Neural progenitor cell (in vitro differentiated cells): ENCODE data around the gene CBFA2T3.

Experiments
- EZH2 ChIP-seq: fragments of 200-600 bp; sonication (generic); IDR thresholded peaks from 2 replicates; pipeline ENCODE4 v1.6.1; 2017; ENCODE audit warnings: antibody characterized with exemption, mild to moderate bottlenecking, moderate library complexity
- EZH2phosphoT487 ChIP-seq: fragments of 200-600 bp; sonication (generic); IDR thresholded peaks from 2 replicates; pipeline ENCODE4 v1.6.1; 2017; ENCODE audit warnings: antibody characterized with exemption
- TF ChIP-seq, protein P1 (sequence below): fragments of 200-600 bp; sonication (generic); IDR thresholded peaks from 2 replicates; pipeline ENCODE4 v1.5.1; 2017; ENCODE audit warnings: antibody characterized with exemption, mild to moderate bottlenecking

DNA sequence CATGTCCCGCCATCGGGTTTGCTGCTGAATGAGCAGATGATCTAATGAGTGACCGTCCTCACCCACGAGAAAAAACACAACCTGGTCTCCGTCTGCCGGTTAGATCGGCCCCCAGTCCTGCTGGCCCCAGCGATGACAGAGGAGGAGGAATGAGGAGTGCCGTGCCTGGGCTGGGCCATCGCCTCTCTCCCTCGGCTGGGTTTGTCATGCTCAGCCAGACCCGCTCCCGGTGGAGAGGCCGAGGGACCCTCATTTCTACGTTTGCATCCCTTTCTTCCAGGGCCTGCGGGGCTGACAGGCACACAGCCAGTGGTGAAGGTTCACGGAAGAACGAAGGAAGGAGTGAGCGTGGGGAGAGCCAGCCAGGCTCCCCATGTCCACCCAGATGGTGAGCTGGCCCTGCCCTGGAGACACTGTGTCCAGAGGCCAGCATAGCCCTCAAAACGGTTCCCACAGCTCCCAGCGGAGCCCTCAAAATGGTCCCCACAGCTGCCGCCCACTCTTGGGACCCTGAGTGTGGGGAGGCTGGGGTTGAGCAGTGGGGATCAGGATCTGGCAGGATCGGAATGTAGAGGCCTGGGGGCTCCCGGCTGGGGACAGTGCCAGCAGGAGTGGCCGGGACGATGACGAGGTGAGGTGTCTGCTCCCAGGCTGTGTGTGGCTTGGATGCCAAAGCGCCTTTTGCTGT, 23.9 kb downstream of the CBFA2T3 start:
- TF ChIP-seq, protein P1, sequence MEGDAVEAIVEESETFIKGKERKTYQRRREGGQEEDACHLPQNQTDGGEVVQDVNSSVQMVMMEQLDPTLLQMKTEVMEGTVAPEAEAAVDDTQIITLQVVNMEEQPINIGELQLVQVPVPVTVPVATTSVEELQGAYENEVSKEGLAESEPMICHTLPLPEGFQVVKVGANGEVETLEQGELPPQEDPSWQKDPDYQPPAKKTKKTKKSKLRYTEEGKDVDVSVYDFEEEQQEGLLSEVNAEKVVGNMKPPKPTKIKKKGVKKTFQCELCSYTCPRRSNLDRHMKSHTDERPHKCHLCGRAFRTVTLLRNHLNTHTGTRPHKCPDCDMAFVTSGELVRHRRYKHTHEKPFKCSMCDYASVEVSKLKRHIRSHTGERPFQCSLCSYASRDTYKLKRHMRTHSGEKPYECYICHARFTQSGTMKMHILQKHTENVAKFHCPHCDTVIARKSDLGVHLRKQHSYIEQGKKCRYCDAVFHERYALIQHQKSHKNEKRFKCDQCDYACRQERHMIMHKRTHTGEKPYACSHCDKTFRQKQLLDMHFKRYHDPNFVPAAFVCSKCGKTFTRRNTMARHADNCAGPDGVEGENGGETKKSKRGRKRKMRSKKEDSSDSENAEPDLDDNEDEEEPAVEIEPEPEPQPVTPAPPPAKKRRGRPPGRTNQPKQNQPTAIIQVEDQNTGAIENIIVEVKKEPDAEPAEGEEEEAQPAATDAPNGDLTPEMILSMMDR: no peak
- no peak for TF ChIP-seq EZH2
- TF ChIP-seq EZH2phosphoT487: no peak
